Measurements from ENCODE around the gene SLC12A5.

The SLC12A5 gene

GRCh38 chr20:46006964-46007363 lies 22.1 kb upstream of the SLC12A5 start:
- no peak overlapping the region for H3K4me3 ChIP-seq (replicated peaks; ENCODE audit: low read depth, low read length)
- no peak for DNase-seq (ENCODE audit: low read depth)
- TF ChIP-seq CTCF (IDR thresholded peaks at IDR 0.05; ENCODE audit: low read length, missing control alignments): no peak

GRCh38 chr20:46007671-46008070 lies 21.3 kb upstream of the SLC12A5 start:
- no peak for TF ChIP-seq CTCF (IDR thresholded peaks at IDR 0.05; ENCODE audit: low read length, missing control alignments)
- H3K4me3 ChIP-seq (replicated peaks; ENCODE audit: low read depth, low read length): no peak overlapping the region
- DNase-seq (ENCODE audit: low read depth): no peak

GRCh38 chr20:46009816-46010215 lies 19.2 kb upstream of the SLC12A5 start:
- TF ChIP-seq CTCF (IDR thresholded peaks at IDR 0.05; ENCODE audit: low read length, missing control alignments): no peak
- DNase-seq (ENCODE audit: low read depth): no peak
- no peak overlapping the region for H3K4me3 ChIP-seq (replicated peaks; ENCODE audit: low read depth, low read length)

- TF ChIP-seq CTCF (IDR thresholded peaks at IDR 0.05; ENCODE audit: low read length, missing control alignments): no peak
- no peak overlapping the region for H3K4me3 ChIP-seq (replicated peaks; ENCODE audit: low read depth, low read length)
- DNase-seq (ENCODE audit: low read depth): no peak
Measured at GRCh38 chr20:46010491-46011391, 18.3 kb upstream of the SLC12A5 start.

- no peak overlapping the region for H3K4me3 ChIP-seq (replicated peaks; ENCODE audit: low read depth, low read length)
- DNase-seq (ENCODE audit: low read depth): peak; percentile 46
- peak; percentile 16 for TF ChIP-seq CTCF (IDR thresholded peaks at IDR 0.05; ENCODE audit: low read length, missing control alignments)
Measured at GRCh38 chr20:46011631-46012482, 17.2 kb upstream of the SLC12A5 start.

- H3K4me3 ChIP-seq (replicated peaks; ENCODE audit: low read depth, low read length): no peak overlapping the region
- no peak for TF ChIP-seq CTCF (IDR thresholded peaks at IDR 0.05; ENCODE audit: low read length, missing control alignments)
- no peak for DNase-seq (ENCODE audit: low read depth)
Measured at GRCh38 chr20:46012921-46013320, 16.1 kb upstream of the SLC12A5 start.
